HG03439 (cell line): ENCODE measurements around the gene CDC42EP3.
A peak's percentile ranks its signal among the peaks of the same experiment; 100 is the strongest.

ENCODE experiments used
- ATAC-seq: cut with Tn5 transposase; IDR thresholded peaks from one replicate; pipeline ENCODE4 v1.9.1; 2021; ENCODE audit warnings: mild to moderate bottlenecking, moderate library complexity; ENCODE audit not compliant: unreplicated experiment

CDC42EP3 gene

GRCh38 chr2:37671009-37671815 is at the start of gene CDC42EP3:
Gene CDC42EP3 (minus strand): TSS chr2:37671642. CDS start chr2:37646587, 25,055 bp downstream.
- ATAC-seq = peak; percentile 44

- ATAC-seq = no peak
Measured at GRCh38 chr2:37721201-37721560, 49.7 kb upstream of the CDC42EP3 start.

GRCh38 chr2:37720533-37721200 is 49.2 kb upstream of the CDC42EP3 start:
- ATAC-seq = no peak

- no peak for ATAC-seq
Measured at GRCh38 chr2:37718515-37719161, 47.2 kb upstream of the CDC42EP3 start.

GRCh38 chr2:37713258-37713700 is 41.8 kb upstream of the CDC42EP3 start:
- ATAC-seq = no peak

GRCh38 chr2:37711831-37712230 is 40.4 kb upstream of the CDC42EP3 start:
- ATAC-seq = no peak

GRCh38 chr2:37711308-37711731 is 39.9 kb upstream of the CDC42EP3 start:
- ATAC-seq = no peak

GRCh38 chr2:37709111-37709510 is 37.7 kb upstream of the CDC42EP3 start:
- no peak for ATAC-seq

- ATAC-seq = no peak
Measured at GRCh38 chr2:37708146-37708545, 36.7 kb upstream of the CDC42EP3 start.

GRCh38 chr2:37707393-37707792 is 36.0 kb upstream of the CDC42EP3 start:
- ATAC-seq = no peak

- no peak for ATAC-seq
Measured at GRCh38 chr2:37706334-37707183, 35.1 kb upstream of the CDC42EP3 start.

GRCh38 chr2:37705191-37705590 is 33.7 kb upstream of the CDC42EP3 start:
- ATAC-seq = no peak

GRCh38 chr2:37698931-37699481 is 27.6 kb upstream of the CDC42EP3 start:
- no peak for ATAC-seq

GRCh38 chr2:37695336-37695735 is 23.9 kb upstream of the CDC42EP3 start:
- ATAC-seq = no peak

- no peak for ATAC-seq
Measured at GRCh38 chr2:37692711-37693110, 21.3 kb upstream of the CDC42EP3 start.

- ATAC-seq = no peak
Measured at GRCh38 chr2:37689751-37690150, 18.3 kb upstream of the CDC42EP3 start.

- ATAC-seq = no peak
Measured at GRCh38 chr2:37688771-37689468, 17.5 kb upstream of the CDC42EP3 start.

- ATAC-seq = no peak
Measured at GRCh38 chr2:37686792-37687526, 15.5 kb upstream of the CDC42EP3 start.

GRCh38 chr2:37684809-37685208 is 13.4 kb upstream of the CDC42EP3 start:
- no peak for ATAC-seq
